Mucosa of descending colon (tissue), 3 donors: ENCODE results near the gene GALNT9. TPM values are rescaled to one million over a fixed set of nuclear protein-coding genes. Genes with fewer than 3 reads are reported as not detected.

Experiments used
- ATAC-seq: fragments of 200-7000 bp; cut with Tn5 transposase; one replicate; pipeline ENCODE4 v1.9.1; 2020; ENCODE audit warnings: mild to moderate bottlenecking, moderate library complexity
- DNase-seq, 3 donors: peaks; one replicate each; pipeline ENCODE4 v3.0.0-alpha.2; 2020
- H3K36me3 ChIP-seq: fragments of 200-600 bp; one replicate; pipeline ENCODE4 v1.8.0; 2021; ENCODE audit warnings: low read depth, mild to moderate bottlenecking
- H3K4me1 ChIP-seq: fragments of 200-600 bp; one replicate; pipeline ENCODE4 v1.8.0; 2021; ENCODE audit warnings: low read depth, mild to moderate bottlenecking
- H3K4me3 ChIP-seq: fragments of 200-600 bp; one replicate; pipeline ENCODE4 v1.8.0; 2021; ENCODE audit warnings: mild to moderate bottlenecking
- H3K9me3 ChIP-seq: fragments of 200-600 bp; one replicate; pipeline ENCODE4 v1.8.0; 2021; ENCODE audit warnings: mild to moderate bottlenecking
- CTCF ChIP-seq: fragments of 200-600 bp; IDR thresholded peaks from one replicate; pipeline ENCODE4 v1.8.0; 2022; ENCODE audit warnings: antibody characterized with exemption, mild to moderate bottlenecking
- intact Hi-C, 2 donors: fragments of 100-400 bp; cut with DNase I in 1 of 2; cut with micrococcal nuclease in 1 of 2; formaldehyde crosslinking; loops; one replicate each; pipeline versions ENCODE4 v1.11.0 to v1.11.1; 2022; cut with DNase I, micrococcal nuclease
- total RNA-seq, 3 donors: library from RNA; stranded (reverse); fragmentation: NEBNext Ultra II Directional in 2 of 3; extraction: Animal tissue kit (Norgen Biotek cat#: 25700) in 2 of 3; gene quantifications; one replicate each; pipeline versions ENCODE4 v1.2.1 to v1.2.4, GENCODE V29; 2021 to 2023
- donor health status: DM: no; HTN: no; CAD: no; lungs with moderate emphysema.
- donor health status: DM: no; HTN: no; CAD: no.
- donor health status: DM: no; HTN: yes; CAD: no.

Gene GALNT9
- total RNA-seq, 3 donors from 2014 or later = 0.43 to 3.7 TPM; not detected in 1

- intact Hi-C loops = no loop called here
- Histone ChIP-seq H3K9me3 (no peaks in the 10 kb centered on the region), H3K36me3 (no peaks in the 10 kb centered on the region), H3K4me1 (no peaks in the 10 kb centered on the region), H3K4me3 (no peak overlapping the region)
- DNase-seq (peak in 1 of 3 donors; percentile 33), ATAC-seq (no peak)
- no peak for TF ChIP-seq CTCF
Observed at GRCh38 chr12:132347176-132347855, 17.9 kb upstream of the GALNT9 start.

- ATAC-seq = no peak
- intact Hi-C loops = no loop called here
- H3K36me3 ChIP-seq = no peaks in the 10 kb centered on the region
Observed at GRCh38 chr12:132346471-132347175, 17.2 kb upstream of the GALNT9 start.

GRCh38 chr12:132345561-132346200, 16.3 kb upstream of the GALNT9 start:
- no peak overlapping the region for H3K4me3 ChIP-seq
- ATAC-seq (no peak), DNase-seq (no peak)
- no peaks in the 10 kb centered on the region for H3K9me3 ChIP-seq
- no peaks in the 10 kb centered on the region for H3K4me1 ChIP-seq
- no peaks in the 10 kb centered on the region for H3K36me3 ChIP-seq
- no peak for TF ChIP-seq CTCF
- intact Hi-C loops = no loop called here

More at GRCh38 chr12:132346471-132347175, 17.2 kb upstream of the GALNT9 start:
- no peak for TF ChIP-seq CTCF
- no peaks in the 10 kb centered on the region for H3K4me1 ChIP-seq
- DNase-seq = peak in 1 of 3 donors; percentile 19
- no peaks in the 10 kb centered on the region for H3K9me3 ChIP-seq
- H3K4me3 ChIP-seq = no peak overlapping the region

GRCh38 chr12:132345126-132345525, 15.7 kb upstream of the GALNT9 start:
- TF ChIP-seq CTCF = no peak

GRCh38 chr12:132344601-132345000, 15.2 kb upstream of the GALNT9 start:
- intact Hi-C loops = no loop called here
- H3K36me3 ChIP-seq = no peaks in the 10 kb centered on the region
- H3K4me3 ChIP-seq = no peak overlapping the region
- no peak for ATAC-seq
- DNase-seq = no peak
- no peak for TF ChIP-seq CTCF
- no peaks in the 10 kb centered on the region for H3K9me3 ChIP-seq
- H3K4me1 ChIP-seq = no peaks in the 10 kb centered on the region

More at GRCh38 chr12:132345126-132345525, 15.7 kb upstream of the GALNT9 start:
- Histone ChIP-seq H3K36me3 (no peaks in the 10 kb centered on the region), H3K4me3 (no peak overlapping the region), H3K4me1 (no peaks in the 10 kb centered on the region), H3K9me3 (no peaks in the 10 kb centered on the region)
- ATAC-seq = no peak
- intact Hi-C loops = no loop called here
- no peak for DNase-seq
